Gastrocnemius medialis (tissue), 4 donors: ENCODE measurements around the gene IBTK. TPM values are rescaled to one million over a fixed set of nuclear protein-coding genes. Genes with fewer than 3 reads are reported as not detected.
"Not testable (repeated sequence)": the region's sequence is repeated elsewhere in the genome, so short reads cannot be mapped to it uniquely, and the experiment has no call there.

Experiments used
- ATAC-seq, 2 donors: fragments of 150-250 bp; one replicate each; pipeline ENCODE4 v1.9.1; 2016
- DNase-seq, 2 donors: peaks; one replicate each; pipeline ENCODE4 v3.0.0-alpha.2; 2019
- H3K27ac ChIP-seq, 4 donors: fragments of 200-600 bp; sonication (generic); 1 replicate in 1 of 4; 2 replicates in 3 of 4; pipeline ENCODE4 v1.5.1; 2016 to 2018; ENCODE audit warnings: mild to moderate bottlenecking in 2 of 4, moderate library complexity in 1 of 4
- H3K27me3 ChIP-seq, 3 donors: fragments of 200-600 bp; sonication (generic) in 2 of 3; 1 replicate in 1 of 3; 2 replicates in 2 of 3; pipeline versions ENCODE4 v1.5.1 to v1.6.0; 2016 to 2019; ENCODE audit warnings: mild to moderate bottlenecking in 1 of 3, moderate library complexity in 1 of 3
- H3K36me3 ChIP-seq, 2 donors: fragments of 200-600 bp; sonication (generic) in 1 of 2; one replicate each; pipeline ENCODE4 v1.5.1; 2017 to 2018
- H3K4me1 ChIP-seq, 2 donors: fragments of 200-600 bp; sonication (generic) in 1 of 2; one replicate each; pipeline ENCODE4 v1.5.1; 2016 to 2017; ENCODE audit warnings: mild to moderate bottlenecking in 2 of 2
- H3K4me3 ChIP-seq, 4 donors: fragments of 200-600 bp; sonication (generic) in 3 of 4; 1 replicate in 1 of 4; 2 replicates in 3 of 4; pipeline ENCODE4 v1.5.1; 2016 to 2019; ENCODE audit warnings: mild to moderate bottlenecking in 2 of 4
- H3K9me3 ChIP-seq, 3 donors: fragments of 200-600 bp; sonication (generic) in 2 of 3; 1 replicate in 1 of 3; 2 replicates in 2 of 3; pipeline ENCODE4 v1.5.1; 2016 to 2019
- CTCF ChIP-seq, 5 experiments: fragments of 450-650 bp in 3 of 5; fragments of 200-600 bp in 2 of 5; sonication (generic) in 2 of 5; IDR thresholded peaks in 4 of 5; conservative IDR thresholded peaks in 1 of 5; 1 replicate in 4 of 5; 2 replicates in 1 of 5; pipeline ENCODE4 v1.5.1; 2016 to 2019; ENCODE audit warnings: antibody characterized with exemption in 5 of 5, mild to moderate bottlenecking in 3 of 5, moderate library complexity in 3 of 5
- POLR2A ChIP-seq, 2 donors: fragments of 450-650 bp; IDR thresholded peaks; one replicate each; pipeline ENCODE4 v1.6.1; 2017; ENCODE audit warnings: antibody characterized with exemption in 2 of 2, mild to moderate bottlenecking in 2 of 2, moderate library complexity in 2 of 2
- in situ Hi-C, 4 donors: fragments of 200-750 bp; cut with MboI; loops; one replicate each; pipeline versions ENCODE4 v1.15.0 to v1.8.0; 2017; ENCODE audit warnings: low sequenced_read_pairs in 4 of 4
- intact Hi-C: fragments of 100-400 bp; cut with DNase I; formaldehyde crosslinking; loops from one replicate; pipeline ENCODE4 v1.15.1; 2023; ENCODE audit warnings: low total_unique reads
- total RNA-seq, 4 donors: library from RNA; depleted of rRNA; stranded (reverse); fragments of >200 nt; gene quantifications; one replicate each; pipeline versions ENCODE4 v1.1.0 to v1.2.3, GENCODE V29; 2016

Gene IBTK
- total RNA-seq, 4 donors from 2014 or later: 26.2 to 31.7 (median 29.5) TPM

- in situ Hi-C loops: no loop called here
- Histone ChIP-seq H3K27ac (no peak overlapping the region), H3K4me3 (no peak overlapping the region), H3K36me3 (no peaks in the 10 kb centered on the region), H3K4me1 (no peaks in the 10 kb centered on the region), H3K27me3 (no peaks in the 10 kb centered on the region), H3K9me3 (no peaks in the 10 kb centered on the region)
- TF ChIP-seq CTCF (IDR thresholded peaks at IDR 0.05 in 4 of 5, conservative IDR thresholded peaks at IDR 0.05 in 1 of 5) (no peak), POLR2A (IDR thresholded peaks at IDR 0.05) (no peak)
- DNase-seq (no peak), ATAC-seq (no peak)
- intact Hi-C loops: no loop called here
Measured at GRCh38 chr6:82257088-82257774, 9.7 kb upstream of the IBTK start.

- ATAC-seq, H3K4me1 ChIP-seq, H3K36me3 ChIP-seq, H3K4me3 ChIP-seq, H3K9me3 ChIP-seq, in situ Hi-C loops, H3K27me3 ChIP-seq, H3K27ac ChIP-seq, DNase-seq: not testable (repeated sequence)
- intact Hi-C loops: loop anchor here (5.0 kb wide), 1 partner anchor 803 kb away; no protein-coding TSS in a partner anchor
Measured at GRCh38 chr6:82254722-82255121, 7.2 kb upstream of the IBTK start.

- no peak for ATAC-seq
- H3K36me3 ChIP-seq: no peaks in the 10 kb centered on the region
- DNase-seq: no peak
- intact Hi-C loops (loop anchor here (5.0 kb wide), 1 partner anchor 805 kb away; no protein-coding TSS in a partner anchor), in situ Hi-C loops (no loop called here)
- H3K27me3 ChIP-seq: no peaks in the 10 kb centered on the region
- TF ChIP-seq CTCF (IDR thresholded peaks at IDR 0.05 in 4 of 5, conservative IDR thresholded peaks at IDR 0.05 in 1 of 5) (peak in 2 of 5 experiments; percentile 30 to 42), POLR2A (IDR thresholded peaks at IDR 0.05) (no peak)
- no peaks in the 10 kb centered on the region for H3K9me3 ChIP-seq
- H3K27ac ChIP-seq: no peak overlapping the region
- H3K4me3 ChIP-seq: no peak overlapping the region
- H3K4me1 ChIP-seq: peaks cover 8 to 9% of the 10 kb centered on the region in 2 donors
Measured at GRCh38 chr6:82251942-82252341, 4.4 kb upstream of the IBTK start.

- H3K36me3 ChIP-seq: no peaks in the 10 kb centered on the region
- in situ Hi-C loops (loop anchor here in 2 of 4 donors (10.0 to 25.0 kb wide), 2 partner anchors 805 to 938 kb away; partner anchors contain the start of genes PGM3 (in 1 of the 2) and RWDD2A (in 1 of the 2)), intact Hi-C loops (loop anchor here (5.0 to 10.0 kb wide), 3 partner anchors 497 to 945 kb away; partner anchors contain the start of genes PGM3, RWDD2A and TENT5A)
- ATAC-seq: no peak
- H3K4me3 ChIP-seq: no peak overlapping the region
- TF ChIP-seq CTCF (IDR thresholded peaks at IDR 0.05 in 4 of 5, conservative IDR thresholded peaks at IDR 0.05 in 1 of 5): no peak
- no peak for TF ChIP-seq POLR2A (IDR thresholded peaks at IDR 0.05)
- DNase-seq: no peak
- no peaks in the 10 kb centered on the region for H3K27me3 ChIP-seq
- no peak overlapping the region for H3K27ac ChIP-seq
- H3K9me3 ChIP-seq: no peaks in the 10 kb centered on the region
- H3K4me1 ChIP-seq: peaks cover 21 to 31% of the 10 kb centered on the region in 2 donors
Measured at GRCh38 chr6:82249381-82250253, 2.1 kb upstream of the IBTK start.
